NB4 (cell line): Measurements from ENCODE around the gene DUS3L.
"Not testable (repeated sequence)": the region's sequence is repeated elsewhere in the genome, so short reads cannot be mapped to it uniquely, and the experiment has no call there.

Experiments used
- DNase-seq: peaks from one replicate; pipeline ENCODE4 v3.0.0; 2010; ENCODE audit warnings: low read depth
- H3K4me3 ChIP-seq: one replicate; pipeline ENCODE4 v1.5.1; 2011; ENCODE audit warnings: mild to moderate bottlenecking, low read depth, low read length, moderate library complexity
- CTCF ChIP-seq: IDR thresholded peaks from one replicate; pipeline ENCODE4 v1.5.1; 2012; ENCODE audit warnings: low read depth, low read length
- MAX ChIP-seq: IDR thresholded peaks from 2 replicates; pipeline ENCODE4 v1.6.1; 2011; ENCODE audit warnings: low read depth, low read length
- MYC ChIP-seq: IDR thresholded peaks from 2 replicates; pipeline ENCODE4 v1.6.1; 2011; ENCODE audit warnings: low read depth, low read length
- POLR2A ChIP-seq: IDR thresholded peaks from 2 replicates; pipeline ENCODE4 v1.6.1; 2011; ENCODE audit warnings: mild to moderate bottlenecking; ENCODE audit not compliant: insufficient read length; ENCODE audit errors: extremely low read depth

Gene DUS3L

GRCh38 chr19:5749505-5749904, 41.5 kb downstream of the DUS3L start:
- TF ChIP-seq CTCF (no peak), POLR2A (no peak), MAX (no peak), MYC (no peak)
- no peak overlapping the region for H3K4me3 ChIP-seq

GRCh38 chr19:5748920-5749319, 42.0 kb downstream of the DUS3L start:
- not testable (repeated sequence) for DNase-seq

More at GRCh38 chr19:5749505-5749904, 41.5 kb downstream of the DUS3L start:
- DNase-seq: no peak

GRCh38 chr19:5744999-5745398, 46.0 kb downstream of the DUS3L start:
- not testable (repeated sequence) for DNase-seq

More at GRCh38 chr19:5748920-5749319, 42.0 kb downstream of the DUS3L start:
- H3K4me3 ChIP-seq: not testable (repeated sequence)

GRCh38 chr19:5743630-5744029, 47.3 kb downstream of the DUS3L start:
- no peak for TF ChIP-seq CTCF
- no peak for TF ChIP-seq MYC
- no peak for TF ChIP-seq POLR2A
- TF ChIP-seq MAX: no peak
- no peak overlapping the region for H3K4me3 ChIP-seq
- DNase-seq: no peak

More at GRCh38 chr19:5744999-5745398, 46.0 kb downstream of the DUS3L start:
- not testable (repeated sequence) for H3K4me3 ChIP-seq

- no peak overlapping the region for H3K4me3 ChIP-seq
- no peak for TF ChIP-seq POLR2A
- TF ChIP-seq MYC: no peak
- no peak for TF ChIP-seq MAX
- no peak for TF ChIP-seq CTCF
- DNase-seq: no peak
These were observed 48.9 kb downstream of the DUS3L start for GRCh38 chr19:5742051-5742450.

GRCh38 chr19:5738423-5738822, 52.5 kb downstream of the DUS3L start:
- TF ChIP-seq MAX (no peak), POLR2A (no peak), MYC (no peak), CTCF (no peak)
- DNase-seq: no peak
- no peak overlapping the region for H3K4me3 ChIP-seq
